ENCODE data around the gene TRIM36.

DNA sequence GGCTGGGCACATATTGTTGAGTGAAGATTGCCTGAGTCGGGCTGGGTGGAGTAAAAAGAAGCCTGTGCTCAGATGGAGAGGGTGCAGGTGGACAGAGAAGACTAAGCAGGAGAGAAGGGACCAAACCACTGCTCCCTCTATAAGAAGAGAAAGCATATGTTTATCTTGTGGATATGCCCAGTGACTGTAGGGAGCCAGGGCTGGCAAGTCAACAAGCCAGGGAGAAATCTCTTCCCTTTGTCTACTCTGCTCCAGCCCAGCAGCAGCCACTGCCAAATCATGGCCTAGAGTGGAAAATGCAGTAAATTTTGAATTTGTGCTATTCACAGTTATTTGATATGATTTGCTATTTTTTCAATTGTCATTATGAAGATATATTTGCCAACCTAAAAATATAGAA lies 33.2 kb upstream of the TRIM36 start:
- TF ChIP-seq, protein P1, sequence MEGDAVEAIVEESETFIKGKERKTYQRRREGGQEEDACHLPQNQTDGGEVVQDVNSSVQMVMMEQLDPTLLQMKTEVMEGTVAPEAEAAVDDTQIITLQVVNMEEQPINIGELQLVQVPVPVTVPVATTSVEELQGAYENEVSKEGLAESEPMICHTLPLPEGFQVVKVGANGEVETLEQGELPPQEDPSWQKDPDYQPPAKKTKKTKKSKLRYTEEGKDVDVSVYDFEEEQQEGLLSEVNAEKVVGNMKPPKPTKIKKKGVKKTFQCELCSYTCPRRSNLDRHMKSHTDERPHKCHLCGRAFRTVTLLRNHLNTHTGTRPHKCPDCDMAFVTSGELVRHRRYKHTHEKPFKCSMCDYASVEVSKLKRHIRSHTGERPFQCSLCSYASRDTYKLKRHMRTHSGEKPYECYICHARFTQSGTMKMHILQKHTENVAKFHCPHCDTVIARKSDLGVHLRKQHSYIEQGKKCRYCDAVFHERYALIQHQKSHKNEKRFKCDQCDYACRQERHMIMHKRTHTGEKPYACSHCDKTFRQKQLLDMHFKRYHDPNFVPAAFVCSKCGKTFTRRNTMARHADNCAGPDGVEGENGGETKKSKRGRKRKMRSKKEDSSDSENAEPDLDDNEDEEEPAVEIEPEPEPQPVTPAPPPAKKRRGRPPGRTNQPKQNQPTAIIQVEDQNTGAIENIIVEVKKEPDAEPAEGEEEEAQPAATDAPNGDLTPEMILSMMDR (IDR thresholded peaks at IDR 0.05; ENCODE audit: insufficient read depth, low read depth, low read length) = no peak
- no peak for TF ChIP-seq EZH2 (IDR thresholded peaks at IDR 0.05; ENCODE audit: insufficient read depth, low read length)

Measured in astrocyte (in vitro differentiated cells and primary cell).